ENCODE measurements around the gene NKD2.

NKD2 gene

GRCh38 chr5:987761-988160 is 20.8 kb upstream of the NKD2 start:
- H3K4me3 ChIP-seq (ENCODE audit: low read depth, low read length) = no peak overlapping the region
- TF ChIP-seq CTCF (IDR thresholded peaks at IDR 0.05; ENCODE audit: borderline replicate concordance, insufficient read depth, low read depth, low read length) = no peak

GRCh38 chr5:988322-988721 is 20.3 kb upstream of the NKD2 start:
- H3K4me3 ChIP-seq (ENCODE audit: low read depth, low read length) = no peak overlapping the region
- TF ChIP-seq CTCF (IDR thresholded peaks at IDR 0.05; ENCODE audit: borderline replicate concordance, insufficient read depth, low read depth, low read length) = no peak

GRCh38 chr5:989961-990530 is 18.6 kb upstream of the NKD2 start:
- no peak overlapping the region for H3K4me3 ChIP-seq (ENCODE audit: low read depth, low read length)
- TF ChIP-seq CTCF (IDR thresholded peaks at IDR 0.05; ENCODE audit: borderline replicate concordance, insufficient read depth, low read depth, low read length) = 0 out of 2 replicates have a peak, but pooled peaks have one; percentile 1

- no peak for TF ChIP-seq CTCF (IDR thresholded peaks at IDR 0.05; ENCODE audit: borderline replicate concordance, insufficient read depth, low read depth, low read length)
- H3K4me3 ChIP-seq (ENCODE audit: low read depth, low read length) = no peak overlapping the region
Observed at GRCh38 chr5:991472-992267, 16.9 kb upstream of the NKD2 start.

- no peak overlapping the region for H3K4me3 ChIP-seq (ENCODE audit: low read depth, low read length)
- TF ChIP-seq CTCF (IDR thresholded peaks at IDR 0.05; ENCODE audit: borderline replicate concordance, insufficient read depth, low read depth, low read length) = no peak
Observed at GRCh38 chr5:994272-994607, 14.4 kb upstream of the NKD2 start.

GRCh38 chr5:994821-995220 is 13.8 kb upstream of the NKD2 start:
- no peak overlapping the region for H3K4me3 ChIP-seq (ENCODE audit: low read depth, low read length)
- no peak for TF ChIP-seq CTCF (IDR thresholded peaks at IDR 0.05; ENCODE audit: borderline replicate concordance, insufficient read depth, low read depth, low read length)

- H3K4me3 ChIP-seq (ENCODE audit: low read depth, low read length) = no peak overlapping the region
- TF ChIP-seq CTCF (IDR thresholded peaks at IDR 0.05; ENCODE audit: borderline replicate concordance, insufficient read depth, low read depth, low read length) = no peak
Observed at GRCh38 chr5:995318-995717, 13.3 kb upstream of the NKD2 start.

Measured in GM12875 (cell line).